Gastroesophageal sphincter (tissue), 3 donors: ENCODE results near the gene CLASP1.

Experiments
- EP300 ChIP-seq: sonication (generic); formaldehyde crosslinking; IDR thresholded peaks from one replicate; pipeline ENCODE4 v1.6.1; 2017; ENCODE audit warnings: antibody characterized with exemption, mild to moderate bottlenecking
- POLR2A ChIP-seq, 2 donors: fragments of 450-650 bp; IDR thresholded peaks; one replicate each; pipeline ENCODE4 v1.6.1; 2017; ENCODE audit warnings: antibody characterized with exemption in 2 of 2, mild to moderate bottlenecking in 2 of 2, moderate library complexity in 1 of 2
- TF ChIP-seq, protein P1 (sequence below), 4 experiments: fragments of 200-600 bp in 2 of 4; fragments of 450-650 bp in 2 of 4; sonication (generic) in 1 of 4; IDR thresholded peaks; one replicate each; pipeline ENCODE4 v1.5.1; 2017 to 2019; ENCODE audit warnings: antibody characterized with exemption in 4 of 4, mild to moderate bottlenecking in 2 of 4, moderate library complexity in 2 of 4

- TF ChIP-seq, protein P1, sequence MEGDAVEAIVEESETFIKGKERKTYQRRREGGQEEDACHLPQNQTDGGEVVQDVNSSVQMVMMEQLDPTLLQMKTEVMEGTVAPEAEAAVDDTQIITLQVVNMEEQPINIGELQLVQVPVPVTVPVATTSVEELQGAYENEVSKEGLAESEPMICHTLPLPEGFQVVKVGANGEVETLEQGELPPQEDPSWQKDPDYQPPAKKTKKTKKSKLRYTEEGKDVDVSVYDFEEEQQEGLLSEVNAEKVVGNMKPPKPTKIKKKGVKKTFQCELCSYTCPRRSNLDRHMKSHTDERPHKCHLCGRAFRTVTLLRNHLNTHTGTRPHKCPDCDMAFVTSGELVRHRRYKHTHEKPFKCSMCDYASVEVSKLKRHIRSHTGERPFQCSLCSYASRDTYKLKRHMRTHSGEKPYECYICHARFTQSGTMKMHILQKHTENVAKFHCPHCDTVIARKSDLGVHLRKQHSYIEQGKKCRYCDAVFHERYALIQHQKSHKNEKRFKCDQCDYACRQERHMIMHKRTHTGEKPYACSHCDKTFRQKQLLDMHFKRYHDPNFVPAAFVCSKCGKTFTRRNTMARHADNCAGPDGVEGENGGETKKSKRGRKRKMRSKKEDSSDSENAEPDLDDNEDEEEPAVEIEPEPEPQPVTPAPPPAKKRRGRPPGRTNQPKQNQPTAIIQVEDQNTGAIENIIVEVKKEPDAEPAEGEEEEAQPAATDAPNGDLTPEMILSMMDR (IDR thresholded peaks at IDR 0.05) = no peak
- TF ChIP-seq POLR2A (IDR thresholded peaks at IDR 0.05) (no peak), EP300 (no peak)
Observed at GRCh38 chr2:121603185-121603584, 46.1 kb downstream of the CLASP1 start.
